Brain microvascular endothelial cell (primary cell): ENCODE results near the gene AGAP2.

Source experiments
- DNase-seq: peaks from one replicate; pipeline ENCODE4 v3.0.0-alpha.2; 2020
- H3K27ac ChIP-seq: fragments of 250-450 bp; sonication (Bioruptor Pico); 2 replicates; pipeline ENCODE4 v1.5.1; 2020; ENCODE audit warnings: mild to moderate bottlenecking, moderate library complexity
- H3K27me3 ChIP-seq: fragments of 250-450 bp; sonication (Bioruptor Pico); replicated peaks from 2 replicates; pipeline ENCODE4 v1.5.1; 2020; ENCODE audit warnings: mild to moderate bottlenecking
- H3K36me3 ChIP-seq: fragments of 250-450 bp; sonication (Bioruptor Pico); replicated peaks from 2 replicates; pipeline ENCODE4 v1.5.1; 2020; ENCODE audit warnings: mild to moderate bottlenecking
- H3K4me3 ChIP-seq: 2 replicates; pipeline ENCODE4 v1.5.1; 2011; ENCODE audit warnings: low read depth, mild to moderate bottlenecking, control low read depth, low read length, moderate library complexity
- CTCF ChIP-seq: IDR thresholded peaks from 2 replicates; pipeline ENCODE4 v1.5.1; 2011; ENCODE audit warnings: low read depth, mild to moderate bottlenecking, moderate library complexity, low read length, control low read depth, inconsistent platforms; ENCODE audit errors: missing control alignments
- in situ Hi-C: cut with HindIII; loops from 2 replicates; pipeline ENCODE4 v1.10.0; 2017; ENCODE audit warnings: low sequenced_read_pairs, low pct_ligation_motif_present

Gene AGAP2

GRCh38 chr12:57754411-57755193 is 16.1 kb upstream of the AGAP2 start, which contains the start of gene MARCHF9:
MARCHF9 (plus strand) TSS chr12:57755103; CDS start chr12:57755529, 426 bp downstream.
- H3K27ac ChIP-seq, result no peak within 1 kb of the TSS
- peak within 1 kb of the TSS; percentile 49 for H3K4me3 ChIP-seq
- in situ Hi-C loops, result no loop called here
- H3K27me3 ChIP-seq, result no peaks in the 10 kb centered on the region
- no peak for TF ChIP-seq CTCF
- peaks cover 6% of the 10 kb centered on the region for H3K36me3 ChIP-seq
- DNase-seq, result no peak

- no peaks in the 10 kb centered on the region for H3K27me3 ChIP-seq
- peaks cover 12% of the 10 kb centered on the region for H3K36me3 ChIP-seq
- TF ChIP-seq CTCF, result no peak
- H3K27ac ChIP-seq, result no peak overlapping the region
- no peak for DNase-seq
- in situ Hi-C loops, result no loop called here
- H3K4me3 ChIP-seq, result no peak overlapping the region
Measured at GRCh38 chr12:57753756-57754337, 15.3 kb upstream of the AGAP2 start.

GRCh38 chr12:57752668-57753000 is 14.1 kb upstream of the AGAP2 start:
- in situ Hi-C loops, result no loop called here
- TF ChIP-seq CTCF, result no peak
- Histone ChIP-seq H3K27me3 (no peaks in the 10 kb centered on the region), H3K27ac (peak overlapping the region; percentile 9), H3K36me3 (peaks cover 19% of the 10 kb centered on the region), H3K4me3 (peak overlapping the region; percentile 45)
- no peak for DNase-seq

GRCh38 chr12:57751788-57752667 is 13.5 kb upstream of the AGAP2 start, which contains the start of gene CDK4:
CDK4 (minus strand) TSS chr12:57752310; CDS start chr12:57751717, 593 bp downstream.
- Histone ChIP-seq H3K36me3 (peaks cover 23% of the 10 kb centered on the region), H3K27ac (peak within 1 kb of the TSS; percentile 93), H3K27me3 (no peaks in the 10 kb centered on the region), H3K4me3 (peak within 1 kb of the TSS; percentile 86)
- in situ Hi-C loops, result no loop called here
- peak; percentile 100 for DNase-seq
- TF ChIP-seq CTCF, result no peak

GRCh38 chr12:57751432-57751787 is 12.9 kb upstream of the AGAP2 start:
- in situ Hi-C loops, result no loop called here
- no peak for TF ChIP-seq CTCF
- peak overlapping the region; percentile 93 for H3K27ac ChIP-seq
- DNase-seq, result no peak
- H3K27me3 ChIP-seq, result no peaks in the 10 kb centered on the region
- peaks cover 28% of the 10 kb centered on the region for H3K36me3 ChIP-seq
- H3K4me3 ChIP-seq, result peak overlapping the region; percentile 86
